Lung (tissue), 12 donors: ENCODE measurements around the gene GPC2. TPM values are rescaled to one million over a fixed set of nuclear protein-coding genes. Genes with fewer than 3 reads are reported as not detected.

Experiments
- ATAC-seq: fragments of 200-7000 bp; cut with Tn5 transposase; one replicate; pipeline ENCODE4 v1.9.1; 2020; ENCODE audit warnings: moderate number of reproducible peaks; ENCODE audit not compliant: insufficient read depth, low FRiP score
- DNase-seq, 3 donors: peaks; one replicate each; pipeline ENCODE4 v3.0.0-alpha.2; 2013 to 2017
- H3K27ac ChIP-seq, 2 donors: one replicate each; pipeline ENCODE4 v1.5.1; 2013; ENCODE audit warnings: mild to moderate bottlenecking in 2 of 2, moderate library complexity in 2 of 2, control low read depth in 1 of 2, inconsistent platforms in 1 of 2, low read depth in 1 of 2, low read length in 1 of 2
- H3K27me3 ChIP-seq, 3 donors: one replicate each; pipeline ENCODE4 v1.5.1; 2013; ENCODE audit warnings: low read length in 2 of 3; ENCODE audit not compliant: control insufficient read depth in 3 of 3, insufficient read depth in 3 of 3
- H3K36me3 ChIP-seq, 4 donors: one replicate each; pipeline ENCODE4 v1.5.1; 2013; ENCODE audit warnings: low read length in 4 of 4, mild to moderate bottlenecking in 1 of 4, moderate library complexity in 1 of 4; ENCODE audit not compliant: control insufficient read depth in 4 of 4, insufficient read depth in 4 of 4
- H3K4me1 ChIP-seq, 5 donors: one replicate each; pipeline ENCODE4 v1.5.1; 2013; ENCODE audit warnings: low read length in 5 of 5, mild to moderate bottlenecking in 2 of 5, moderate library complexity in 1 of 5; ENCODE audit not compliant: control insufficient read depth in 5 of 5, insufficient read depth in 5 of 5
- H3K4me3 ChIP-seq: one replicate; pipeline ENCODE4 v1.5.1; 2013; ENCODE audit warnings: mild to moderate bottlenecking, control low read depth, moderate library complexity
- H3K9ac ChIP-seq, 2 donors: one replicate each; pipeline ENCODE4 v1.5.1; 2013; ENCODE audit warnings: low read length in 2 of 2, control low read depth in 1 of 2; ENCODE audit not compliant: insufficient read depth in 1 of 2
- H3K9me3 ChIP-seq, 4 donors: one replicate each; pipeline ENCODE4 v1.5.1; 2013; ENCODE audit warnings: low read length in 3 of 4, mild to moderate bottlenecking in 1 of 4, moderate library complexity in 1 of 4; ENCODE audit not compliant: control insufficient read depth in 4 of 4, insufficient read depth in 3 of 4
- CTCF ChIP-seq: IDR thresholded peaks from 2 replicates; pipeline ENCODE4 v1.5.1; 2012; ENCODE audit warnings: mild to moderate bottlenecking; ENCODE audit errors: control extremely low read depth, extremely low read depth
- whole genome bisulfite sequencing, 2 donors: extraction: QIAGEN DNeasy Blood & Tissue Kit; methylation state at CpG; one replicate each; pipeline ENCODE4 v1.1.7; 2013; 5-methylcytosine and 5-hydroxymethylcytosine counted together
- polyA plus RNA-seq, 2 donors: library from polyadenylated mRNA; stranded (reverse); fragments of 200-250 nt; gene quantifications; one replicate each; pipeline ENCODE4 v1.2.1, GENCODE V29; 2013
- total RNA-seq, 2 donors: library from RNA; depleted of rRNA in 1 of 2; stranded (reverse); fragments of >200 nt in 1 of 2; gene quantifications; one replicate each; pipeline ENCODE4 v1.2.1, GENCODE V29; 2014 to 2021
- donor health status: control.
- donor health status: control.
- donor health status: Bipolar disorder and iron deficiency.
- donor health status: healthy.
- donor health status: DM: yes; HTN: yes; CAD: no.

GPC2 gene
- total and polyA plus RNA-seq, 4 donors, result 0.61 to 2.1 (median 1.0) TPM

- peaks cover 0 to 12% (median 4%) of the 10 kb centered on the region in 5 donors for H3K4me1 ChIP-seq
- H3K27ac ChIP-seq, result peak overlapping the region in 1 of 2 donors; percentile 84
- DNase-seq, result no peak
- H3K27me3 ChIP-seq, result no peaks in the 10 kb centered on the region
- no peak overlapping the region for H3K4me3 ChIP-seq
- H3K36me3 ChIP-seq, result peaks cover 8 to 22% (median 14%) of the 10 kb centered on the region in 4 donors
- 57 to 59% methylated on average over 7 of the region's 7 CpGs for WGBS, 2 donors
- ATAC-seq, result no peak
- H3K9me3 ChIP-seq, result no peaks in the 10 kb centered on the region
- peak overlapping the region in 1 of 2 donors; percentile 34 for H3K9ac ChIP-seq
- no peak for TF ChIP-seq CTCF
Measured at GRCh38 chr7:100159099-100159623, 18.0 kb downstream of the GPC2 start.

GRCh38 chr7:100158229-100159098 is 18.7 kb downstream of the GPC2 start, which contains the start of gene TRAPPC14:
Gene TRAPPC14, minus strand, starts transcription at chr7:100158723. Its CDS starts 224 bp downstream, at chr7:100158499.
- H3K9ac ChIP-seq, result peak within 1 kb of the TSS; percentile 12 to 34
- H3K4me3 ChIP-seq, result peak within 1 kb of the TSS; percentile 77
- DNase-seq (peak; percentile 90 to 94 (median 93)), ATAC-seq (peak; percentile 91)
- no peaks in the 10 kb centered on the region for H3K9me3 ChIP-seq
- no peaks in the 10 kb centered on the region for H3K27me3 ChIP-seq
- TF ChIP-seq CTCF, result no peak
- WGBS, 2 donors, result 1% methylated on average over 67 to 87 of the region's 87 CpGs
- peak within 1 kb of the TSS; percentile 71 to 84 for H3K27ac ChIP-seq
- H3K36me3 ChIP-seq, result peaks cover 8 to 29% (median 17%) of the 10 kb centered on the region in 4 donors
- peaks cover 0 to 12% (median 4%) of the 10 kb centered on the region in 5 donors for H3K4me1 ChIP-seq

- DNase-seq (no peak), ATAC-seq (peak; percentile 45)
- Histone ChIP-seq H3K4me3 (peak overlapping the region; percentile 77), H3K36me3 (peaks cover 8 to 32% (median 19%) of the 10 kb centered on the region in 4 donors), H3K9me3 (no peaks in the 10 kb centered on the region), H3K9ac (peak overlapping the region in 1 of 2 donors; percentile 12), H3K27me3 (no peaks in the 10 kb centered on the region), H3K27ac (peak overlapping the region; percentile 71 to 84), H3K4me1 (peaks cover 0 to 12% (median 4%) of the 10 kb centered on the region in 5 donors)
- no peak for TF ChIP-seq CTCF
- WGBS, 2 donors, result 23 to 38% methylated on average over 25 to 32 of the region's 32 CpGs
Measured at GRCh38 chr7:100157334-100158228, 19.6 kb downstream of the GPC2 start.
